DOHH2 (cell line): Measurements from ENCODE around the gene MPPED2.

Experiments
- CTCF ChIP-seq: fragments of 200-600 bp; sonication (generic); IDR thresholded peaks from one replicate; pipeline ENCODE4 v1.5.1; 2014; ENCODE audit warnings: antibody characterized with exemption, mild to moderate bottlenecking, low read depth, low read length; ENCODE audit not compliant: poor library complexity, severe bottlenecking
- EZH2phosphoT487 ChIP-seq: fragments of 200-600 bp; sonication (generic); IDR thresholded peaks from 2 replicates; pipeline ENCODE4 v1.6.1; 2017; ENCODE audit warnings: borderline replicate concordance, mild to moderate bottlenecking, antibody characterized with exemption, low read length, moderate library complexity, mixed read lengths

DNA sequence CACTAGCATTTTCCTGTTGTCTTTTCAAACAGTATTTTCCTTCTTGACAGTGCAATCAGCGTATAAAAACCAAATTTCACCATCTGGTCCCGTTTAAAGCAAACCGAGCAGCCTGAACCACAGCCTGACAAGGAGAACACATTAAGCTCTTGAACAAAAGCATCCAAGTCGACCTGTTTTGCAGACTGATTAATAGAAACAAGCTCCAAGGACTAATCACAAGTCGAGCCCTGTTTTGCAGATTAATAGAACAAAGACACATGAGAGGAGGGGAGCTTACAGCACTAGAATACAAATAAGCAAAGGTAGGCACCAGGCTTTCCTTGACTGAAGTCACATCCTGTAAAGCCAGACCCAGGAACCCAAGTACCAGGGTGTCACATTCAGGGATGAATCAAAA, 104.8 kb downstream of the MPPED2 start:
- TF ChIP-seq CTCF (no peak), EZH2phosphoT487 (no peak)
